CD4-positive, alpha-beta T cell (primary cell): ENCODE results near the gene ZBTB4. TPM values are rescaled to one million over a fixed set of nuclear protein-coding genes. Genes with fewer than 3 reads are reported as not detected.
A peak's percentile ranks its signal among the peaks of the same experiment; 100 is the strongest.

Experiments
- ATAC-seq: fragments of 200-7000 bp; cut with Tn5 transposase; one replicate; pipeline ENCODE4 v1.10.0; 2022; ENCODE audit warnings: mild to moderate bottlenecking; ENCODE audit not compliant: poor library complexity
- CTCF ChIA-PET: fragments of 350-600 bp; sonication (Branson Sonifier 250); formaldehyde crosslinking; loops from one replicate; lab custom pipeline; 2021; ENCODE audit warnings: antibody characterized with exemption, inconsistent platforms; lab: Charles Lee
- POLR2A ChIA-PET: fragments of 350-600 bp; sonication (Branson Sonifier 250); formaldehyde crosslinking; loops from one replicate; lab custom pipeline; 2021; ENCODE audit warnings: antibody characterized with exemption, inconsistent platforms; lab: Charles Lee
- DNase-seq, 14 experiments: peaks; one replicate each; pipeline ENCODE4 v3.0.0-alpha.2; 2013 to 2020; ENCODE audit warnings: mixed read lengths in 2 of 14
- H3K27ac ChIP-seq, 2 donors: one replicate each; pipeline versions ENCODE4 v1.5.1 to v1.7.0; 2013; ENCODE audit warnings: low read length in 2 of 2, low read depth in 1 of 2, mild to moderate bottlenecking in 1 of 2
- H3K27me3 ChIP-seq, 2 experiments: 1 replicate in 1 of 2; 2 replicates in 1 of 2; pipeline versions ENCODE4 v1.6.1 to v1.7.0; 2013; ENCODE audit warnings: low read length in 2 of 2, control low read depth in 1 of 2, mild to moderate bottlenecking in 1 of 2, moderate library complexity in 1 of 2; ENCODE audit not compliant: insufficient read depth in 2 of 2, control insufficient read depth in 1 of 2
- H3K36me3 ChIP-seq: one replicate; pipeline ENCODE4 v1.6.1; 2013; ENCODE audit warnings: low read length, control low read depth; ENCODE audit not compliant: insufficient read depth
- H3K4me1 ChIP-seq: one replicate; pipeline ENCODE4 v1.6.1; 2013; ENCODE audit warnings: low read length, control low read depth; ENCODE audit not compliant: insufficient read depth
- H3K4me3 ChIP-seq: one replicate; pipeline ENCODE4 v1.5.1; 2013; ENCODE audit warnings: mild to moderate bottlenecking, low read length, moderate library complexity
- H3K9me3 ChIP-seq, 2 experiments: 1 replicate in 1 of 2; 2 replicates in 1 of 2; pipeline versions ENCODE4 v1.6.1 to v1.7.0; 2013; ENCODE audit warnings: low read length in 2 of 2, mild to moderate bottlenecking in 2 of 2, control low read depth in 1 of 2, moderate library complexity in 1 of 2; ENCODE audit not compliant: control insufficient read depth in 1 of 2, insufficient read depth in 1 of 2
- H3K27ac Mint-ChIP-seq: one replicate; pipeline ENCODE4 v1.8.0; 2020; ENCODE audit warnings: mixed read lengths
- H3K27me3 Mint-ChIP-seq: one replicate; pipeline ENCODE4 v1.8.0; 2021; ENCODE audit warnings: mixed read lengths
- H3K36me3 Mint-ChIP-seq: one replicate; pipeline ENCODE4 v1.8.0; 2021; ENCODE audit warnings: low read depth, mixed read lengths
- H3K4me1 Mint-ChIP-seq: one replicate; pipeline ENCODE4 v1.8.0; 2021; ENCODE audit warnings: low read depth, mixed read lengths
- H3K4me3 Mint-ChIP-seq: one replicate; pipeline ENCODE4 v1.8.0; 2020; ENCODE audit warnings: mild to moderate bottlenecking, mixed read lengths
- H3K9me3 Mint-ChIP-seq: one replicate; pipeline ENCODE4 v1.8.0; 2020; ENCODE audit warnings: mixed read lengths
- intact Hi-C, 2 experiments: fragments of 100-400 bp; cut with DNase I in 1 of 2; cut with micrococcal nuclease in 1 of 2; formaldehyde crosslinking; loops; one replicate each; pipeline versions ENCODE4 v1.15.1 to v1.9.0; 2023 to 2025; cut with DNase I, micrococcal nuclease
- total RNA-seq, 174 experiments: library from RNA in 2 of 174; stranded (reverse) in 2 of 174; gene quantifications; one replicate each; pipeline ENCODE4 v1.2.3 and lab custom pipeline; 2021 to 2026
- TF ChIP-seq, protein P1 (sequence below): fragments of 200-600 bp; IDR thresholded peaks from one replicate; pipeline ENCODE4 v1.8.0; 2022; ENCODE audit warnings: antibody characterized with exemption, mild to moderate bottlenecking

The ZBTB4 gene
- total RNA-seq, 2 experiments from 2014 or later, result 55.1 to 55.6 TPM

DNA sequence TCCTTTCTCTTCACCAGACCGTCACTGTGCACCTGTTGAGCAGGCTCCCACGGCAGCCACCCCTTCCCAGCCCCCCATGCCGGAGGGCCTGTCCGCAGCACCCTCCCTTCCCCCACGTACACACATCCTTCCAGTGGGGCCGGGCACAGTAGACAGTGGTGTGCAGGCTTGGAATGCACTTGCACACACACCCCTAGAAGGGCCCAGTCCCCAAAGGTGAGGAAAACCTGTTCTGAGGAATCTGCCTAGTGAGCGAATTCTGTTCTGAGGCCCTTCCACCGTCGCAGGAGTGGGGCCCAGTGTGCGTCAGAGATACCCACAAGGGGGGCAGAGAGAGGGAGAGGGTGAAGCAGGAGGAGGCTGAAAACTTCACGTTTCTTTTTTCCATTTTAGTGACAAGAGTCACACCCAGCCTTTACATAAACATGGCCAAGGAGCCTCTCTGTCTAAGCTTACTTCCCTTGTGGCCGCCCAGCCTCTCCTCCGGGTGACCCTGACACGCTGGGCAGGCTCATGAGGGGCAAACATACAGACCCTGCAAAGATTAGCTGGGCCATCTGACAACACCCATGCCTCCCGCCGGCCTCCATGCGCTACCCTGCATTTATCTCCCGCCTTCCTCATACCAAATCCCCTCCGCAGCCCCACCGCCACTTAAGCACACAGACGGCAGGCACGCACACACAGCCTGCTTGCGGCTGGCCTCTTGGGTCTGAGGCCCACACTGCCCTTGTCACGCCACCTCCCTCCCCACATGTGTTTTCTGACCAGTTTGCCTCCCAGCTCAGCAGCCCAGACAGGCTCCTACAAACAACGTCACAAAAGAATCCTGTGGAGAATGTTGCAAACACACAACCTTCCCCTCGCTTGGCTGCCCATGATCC lies 1.8 kb downstream of the ZBTB4 start:
- DNase-seq, result peak in 6 of 14 experiments; percentile 36 to 69 (median 52)
- peak overlapping the region; percentile 93 for H3K27ac Mint-ChIP-seq
- H3K4me3 ChIP-seq, result peak overlapping the region; percentile 77
- TF ChIP-seq, protein P1, sequence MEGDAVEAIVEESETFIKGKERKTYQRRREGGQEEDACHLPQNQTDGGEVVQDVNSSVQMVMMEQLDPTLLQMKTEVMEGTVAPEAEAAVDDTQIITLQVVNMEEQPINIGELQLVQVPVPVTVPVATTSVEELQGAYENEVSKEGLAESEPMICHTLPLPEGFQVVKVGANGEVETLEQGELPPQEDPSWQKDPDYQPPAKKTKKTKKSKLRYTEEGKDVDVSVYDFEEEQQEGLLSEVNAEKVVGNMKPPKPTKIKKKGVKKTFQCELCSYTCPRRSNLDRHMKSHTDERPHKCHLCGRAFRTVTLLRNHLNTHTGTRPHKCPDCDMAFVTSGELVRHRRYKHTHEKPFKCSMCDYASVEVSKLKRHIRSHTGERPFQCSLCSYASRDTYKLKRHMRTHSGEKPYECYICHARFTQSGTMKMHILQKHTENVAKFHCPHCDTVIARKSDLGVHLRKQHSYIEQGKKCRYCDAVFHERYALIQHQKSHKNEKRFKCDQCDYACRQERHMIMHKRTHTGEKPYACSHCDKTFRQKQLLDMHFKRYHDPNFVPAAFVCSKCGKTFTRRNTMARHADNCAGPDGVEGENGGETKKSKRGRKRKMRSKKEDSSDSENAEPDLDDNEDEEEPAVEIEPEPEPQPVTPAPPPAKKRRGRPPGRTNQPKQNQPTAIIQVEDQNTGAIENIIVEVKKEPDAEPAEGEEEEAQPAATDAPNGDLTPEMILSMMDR, result no peak
- H3K9me3 Mint-ChIP-seq, result no peaks in the 10 kb centered on the region
- peak overlapping the region in 1 of 2 donors; percentile 99 for H3K27ac ChIP-seq
- ChIA-PET POLR2A (interaction anchor here (1.5 to 7.2 kb wide), 12 partner anchors 8 to 257 kb away, joined by 3 to 137 read pairs (median 10); partner anchors contain the start of genes ACADVL, ATP1B2, FGF11 and MPDU1), CTCF (interaction anchor here (1.8 to 3.5 kb wide), 2 partner anchors 41 to 122 kb away, joined by 6 to 25 read pairs; partner anchors contain the start of gene TMEM102)
- no peaks in the 10 kb centered on the region for H3K27me3 ChIP-seq
- peaks cover 77% of the 10 kb centered on the region for H3K4me1 ChIP-seq
- peaks cover 17% of the 10 kb centered on the region for H3K36me3 Mint-ChIP-seq
- H3K9me3 ChIP-seq, result no peaks in the 10 kb centered on the region
- peak; percentile 28 for ATAC-seq
- H3K4me3 Mint-ChIP-seq, result peak overlapping the region; percentile 91
- no peaks in the 10 kb centered on the region for H3K27me3 Mint-ChIP-seq
- intact Hi-C loops, result loop anchor here (1.0 to 2.0 kb wide), 3 partner anchors 17 to 41 kb away; no protein-coding TSS in a partner anchor
- peaks cover 6% of the 10 kb centered on the region for H3K36me3 ChIP-seq
- H3K4me1 Mint-ChIP-seq, result peaks cover 55% of the 10 kb centered on the region

DNA sequence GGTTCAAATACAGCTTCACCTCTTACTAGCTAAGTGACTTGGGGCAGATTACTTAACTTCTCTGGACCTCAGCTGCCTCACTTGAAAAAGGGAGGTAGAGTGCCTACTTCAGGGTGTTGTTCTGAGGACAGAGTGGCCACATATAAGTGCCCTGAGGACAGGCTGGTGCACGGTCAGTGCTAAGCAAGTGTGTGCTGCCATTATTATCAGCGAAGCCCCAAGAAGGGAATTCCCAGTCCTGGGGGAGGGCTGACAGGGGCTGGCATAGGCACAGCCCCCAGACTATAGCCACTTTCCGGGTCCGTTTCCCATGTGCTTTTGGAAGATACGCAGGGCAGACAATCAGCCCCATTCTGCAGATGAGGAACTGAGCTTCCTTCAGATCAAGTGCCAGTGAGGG lies 2.5 kb downstream of the ZBTB4 start:
- ATAC-seq (no peak), DNase-seq (no peak)
- intact Hi-C loops, result loop anchor here in 1 of 2 experiments (2.0 kb wide), 1 partner anchor 16 kb away; no protein-coding TSS in a partner anchor
- Histone ChIP-seq H3K27me3 (no peaks in the 10 kb centered on the region), H3K36me3 (peaks cover 6% of the 10 kb centered on the region), H3K4me1 (peaks cover 77% of the 10 kb centered on the region), H3K27ac (peak overlapping the region; percentile 48 to 99), H3K9me3 (no peaks in the 10 kb centered on the region), H3K4me3 (no peak overlapping the region)
- peaks cover 53% of the 10 kb centered on the region for H3K4me1 Mint-ChIP-seq
- TF ChIP-seq, protein P1, result no peak
- ChIA-PET CTCF (interaction anchor here (1.4 to 3.5 kb wide), 3 partner anchors 40 to 121 kb away, joined by 3 to 25 read pairs (median 23); partner anchors contain the start of gene TMEM102), POLR2A (interaction anchor here (3.9 to 7.2 kb wide), 5 partner anchors 9 to 210 kb away, joined by 38 to 137 read pairs (median 55); partner anchors contain the start of genes FGF11, POLR2A, TMEM102 and TP53)
- peaks cover 17% of the 10 kb centered on the region for H3K36me3 Mint-ChIP-seq
- H3K27ac Mint-ChIP-seq, result peak overlapping the region; percentile 93
- H3K27me3 Mint-ChIP-seq, result no peaks in the 10 kb centered on the region
- H3K4me3 Mint-ChIP-seq, result peak overlapping the region; percentile 91
- H3K9me3 Mint-ChIP-seq, result no peaks in the 10 kb centered on the region

DNA sequence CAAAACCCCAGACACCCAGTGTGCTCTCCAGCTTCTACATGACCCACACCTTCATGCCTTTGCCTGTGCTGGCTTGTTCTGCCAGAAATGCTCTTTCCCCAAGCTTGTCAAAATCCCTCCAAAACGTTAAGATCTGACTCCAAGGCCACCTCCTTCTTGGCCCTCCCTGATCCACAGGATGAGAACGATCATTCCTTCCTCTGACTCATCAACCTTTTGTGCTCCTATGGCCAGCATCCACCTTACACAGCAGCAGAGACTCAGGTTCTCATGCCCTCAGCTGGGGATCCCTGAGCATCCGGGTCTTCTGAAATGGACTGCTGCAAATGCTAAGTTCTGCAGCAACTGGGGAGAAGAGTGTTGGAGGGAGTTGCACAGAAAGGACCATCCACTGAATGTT lies 2.9 kb downstream of the ZBTB4 start:
- CTCF ChIA-PET, result interaction anchor here (1.4 to 3.1 kb wide), 2 partner anchors 40 to 121 kb away, joined by 3 to 23 read pairs; no protein-coding TSS in a partner anchor
- no peak overlapping the region for H3K4me3 ChIP-seq
- intact Hi-C loops, result loop anchor here in 1 of 2 experiments (2.0 kb wide), 1 partner anchor 16 kb away; no protein-coding TSS in a partner anchor
- peaks cover 54% of the 10 kb centered on the region for H3K4me1 Mint-ChIP-seq
- H3K36me3 Mint-ChIP-seq, result peaks cover 20% of the 10 kb centered on the region
- H3K27me3 Mint-ChIP-seq, result no peaks in the 10 kb centered on the region
- no peak for DNase-seq
- POLR2A ChIA-PET, result interaction anchor here (1.5 to 7.2 kb wide), 6 partner anchors 9 to 210 kb away, joined by 6 to 137 read pairs (median 48); partner anchors contain the start of genes FGF11, POLR2A, TMEM102 and TP53
- no peaks in the 10 kb centered on the region for H3K27me3 ChIP-seq
- H3K27ac Mint-ChIP-seq, result peak overlapping the region; percentile 93
- TF ChIP-seq, protein P1, result no peak
- H3K27ac ChIP-seq, result peak overlapping the region; percentile 48 to 99
- H3K9me3 ChIP-seq, result no peaks in the 10 kb centered on the region
- ATAC-seq, result no peak
- H3K36me3 ChIP-seq, result peaks cover 6% of the 10 kb centered on the region
- peak overlapping the region; percentile 91 for H3K4me3 Mint-ChIP-seq
- peaks cover 77% of the 10 kb centered on the region for H3K4me1 ChIP-seq
- H3K9me3 Mint-ChIP-seq, result no peaks in the 10 kb centered on the region
